ENCODE data around the gene NANOS3.

The NANOS3 gene

DNA sequence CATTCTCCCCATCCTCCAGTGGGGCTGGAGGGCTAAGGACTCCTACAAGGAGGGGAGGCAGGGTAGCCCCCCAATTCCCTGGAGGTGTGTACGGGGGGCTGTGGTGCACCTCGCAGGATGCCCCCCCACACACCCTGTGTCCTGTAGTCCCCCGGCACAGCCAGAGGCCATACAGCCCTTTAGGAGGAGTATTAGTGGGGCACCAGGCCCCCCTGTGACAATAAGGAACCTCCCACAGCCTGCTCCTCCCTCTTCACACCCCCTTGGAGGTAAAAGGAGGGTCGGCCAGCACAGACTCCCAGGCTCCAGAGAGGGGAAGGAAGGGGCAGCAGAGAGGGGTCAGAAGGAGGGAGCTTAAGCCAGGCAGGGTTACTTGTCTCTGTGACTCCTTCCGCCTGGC is at the start of gene NANOS3:
TSS of gene NANOS3 (plus strand) at position 301 of the 400 bp plus-strand sequence. CDS start 115 bp downstream, outside the sequence.
- DNase-seq = no peak

- DNase-seq = peak; percentile 82
Observed at GRCh38 chr19:13827656-13828055, 49.3 kb upstream of the NANOS3 start.

DNA sequence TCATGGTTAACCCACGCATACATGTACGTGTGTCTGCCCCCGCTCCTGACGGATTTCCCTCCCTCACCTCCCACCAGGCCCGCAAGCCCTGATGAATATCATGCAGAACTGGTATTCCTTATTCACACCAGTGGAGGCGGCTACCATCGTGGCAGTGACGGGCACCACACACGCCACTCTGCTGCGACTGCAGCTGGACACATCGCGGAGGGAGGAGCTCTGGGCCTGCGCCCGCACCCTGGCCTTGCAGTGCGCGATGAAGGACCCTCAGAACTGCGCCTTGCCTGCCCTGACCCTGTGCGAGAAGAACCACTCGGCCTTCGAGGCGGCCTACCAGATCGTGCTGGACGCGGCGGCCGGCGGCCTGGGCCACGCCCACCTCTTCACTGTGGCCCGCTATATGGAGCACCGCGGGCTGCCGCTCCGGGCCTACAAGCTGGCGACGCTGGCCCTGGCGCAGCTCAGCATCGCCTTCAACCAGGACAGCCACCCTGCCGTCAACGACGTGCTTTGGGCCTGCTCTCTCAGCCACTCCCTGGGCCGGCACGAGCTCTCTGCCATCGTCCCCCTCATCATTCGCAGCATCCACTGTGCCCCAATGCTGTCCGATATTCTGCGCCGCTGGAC is 46.7 kb upstream of the NANOS3 start:
- no peak for DNase-seq

DNA sequence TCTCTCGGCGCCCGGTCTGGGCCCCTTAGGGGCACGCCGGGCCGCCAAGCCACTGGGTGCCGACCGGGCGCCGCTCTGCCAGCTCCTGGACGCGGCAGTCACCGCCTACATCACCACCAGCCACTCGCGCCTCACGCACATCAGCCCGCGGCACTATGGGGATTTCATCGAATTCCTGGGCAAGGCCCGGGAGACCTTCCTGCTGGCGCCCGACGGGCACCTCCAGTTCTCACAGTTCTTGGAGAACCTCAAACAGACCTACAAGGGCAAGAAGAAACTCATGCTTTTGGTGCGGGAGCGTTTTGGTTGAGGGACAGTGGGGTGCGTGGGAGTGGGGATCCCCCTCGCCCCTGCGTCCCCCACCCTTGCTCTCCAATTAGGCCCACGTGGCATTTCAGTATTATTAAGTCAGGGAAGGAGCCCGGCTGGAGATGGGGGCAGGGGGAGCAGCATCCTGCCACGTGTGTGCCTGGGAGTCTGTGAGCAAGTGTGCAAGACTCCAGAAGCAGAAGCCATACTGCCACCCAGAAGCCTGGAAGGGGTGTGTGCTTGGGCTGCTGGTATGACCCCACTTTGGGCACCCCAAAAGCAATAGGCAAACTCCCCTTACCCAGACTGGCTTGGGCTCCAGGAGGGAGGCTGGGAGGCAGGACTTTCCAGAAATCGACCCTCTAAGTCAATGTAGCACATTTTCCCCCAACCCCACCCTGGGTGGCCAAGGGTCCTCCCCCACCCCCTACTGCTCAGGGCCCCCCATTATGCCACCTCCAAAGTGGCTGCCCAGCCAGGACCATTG is 46.0 kb upstream of the NANOS3 start:
- no peak for DNase-seq

DNA sequence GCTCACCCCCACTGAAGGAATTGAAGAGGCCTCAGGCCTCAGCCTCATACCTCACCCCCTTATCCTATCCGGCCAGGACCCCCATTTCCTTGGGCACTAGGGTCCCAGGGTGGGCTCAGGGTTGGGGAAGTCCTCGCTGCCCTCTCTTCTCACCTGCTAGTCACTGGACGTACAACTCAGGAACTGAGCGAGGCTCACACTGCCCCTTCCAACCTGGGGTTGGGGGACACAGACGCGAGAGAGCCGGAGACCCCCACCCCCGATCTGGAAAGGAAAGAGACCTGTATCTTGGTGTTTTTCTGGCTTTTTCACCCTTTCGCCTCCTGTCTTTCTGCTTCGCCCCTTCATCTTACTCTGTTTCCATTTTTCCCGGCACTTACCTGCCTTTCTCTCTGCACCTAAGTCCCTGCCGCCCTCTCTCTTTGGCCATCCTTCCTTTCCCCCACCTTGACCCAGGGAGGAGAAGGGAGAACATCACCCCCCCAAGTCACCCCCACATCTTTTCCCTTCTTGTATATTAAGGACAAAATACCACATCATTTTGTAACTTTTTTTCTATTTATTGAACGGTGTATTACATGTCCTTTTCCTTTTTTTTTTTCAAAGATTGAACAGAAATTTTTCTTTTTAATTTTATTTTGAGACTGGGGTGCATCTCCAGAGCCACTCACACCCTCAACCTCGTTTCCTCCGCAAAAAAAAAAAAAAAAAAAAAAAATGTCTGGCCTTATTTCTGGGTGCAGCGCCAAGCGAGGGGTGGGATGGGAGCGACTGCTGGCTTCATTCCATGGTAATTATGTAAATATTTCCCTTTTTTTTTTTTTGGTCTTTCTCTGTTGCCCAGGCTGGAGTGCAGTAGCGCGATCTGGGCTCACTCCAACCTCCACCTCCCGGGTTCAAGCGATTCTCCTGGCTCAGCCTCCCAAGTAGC is 45.1 kb upstream of the NANOS3 start:
- no peak for DNase-seq

DNA sequence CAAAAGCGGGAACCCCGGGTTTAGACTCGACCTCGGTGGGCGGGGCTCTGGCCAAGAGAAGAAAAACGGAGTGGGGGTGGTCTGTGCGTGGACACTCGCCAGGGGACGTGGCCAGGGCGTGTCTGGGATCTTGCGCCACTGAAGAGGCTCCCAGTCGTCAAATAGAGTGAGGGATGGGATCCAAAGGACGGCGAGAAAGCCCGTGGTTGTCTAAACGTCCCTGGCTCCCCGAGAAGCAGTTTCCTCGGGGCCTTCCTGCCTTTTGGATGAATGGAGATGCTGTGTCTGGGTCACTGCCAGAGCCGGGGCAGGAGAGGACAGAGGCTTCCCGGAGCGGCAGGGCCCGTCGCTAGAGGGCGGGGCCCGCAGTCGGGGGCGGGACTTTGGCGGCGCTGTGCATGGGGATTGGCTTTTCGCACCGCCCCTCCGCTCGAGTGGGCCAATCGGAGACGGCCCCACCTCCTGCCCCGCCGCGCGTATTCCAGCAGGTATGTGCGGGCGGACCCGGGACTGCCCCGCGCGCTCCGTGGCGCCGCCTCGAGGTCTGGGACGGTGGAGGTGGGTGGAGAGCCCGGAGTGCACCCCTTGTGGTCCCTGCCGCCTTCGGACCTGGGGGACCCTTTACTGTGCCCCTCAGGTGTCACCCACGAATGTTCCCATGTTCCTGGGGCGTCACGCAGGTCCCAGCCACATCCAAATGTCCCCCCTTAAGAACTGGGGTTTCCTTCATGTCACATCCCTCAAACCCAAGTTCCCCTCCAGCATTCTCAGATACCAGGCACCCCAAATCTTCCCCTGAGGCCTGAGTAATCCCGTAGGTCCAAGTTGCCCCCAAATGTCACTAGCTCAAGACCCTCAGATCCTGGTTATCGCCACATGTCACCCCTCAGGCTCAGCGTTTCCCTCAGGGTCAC is 43.3 kb upstream of the NANOS3 start:
- peak; percentile 97 for DNase-seq

GRCh38 chr19:13834244-13835069 is 42.5 kb upstream of the NANOS3 start:
- peak; percentile 81 for DNase-seq

- DNase-seq = no peak
Observed at GRCh38 chr19:13835791-13836723, 40.9 kb upstream of the NANOS3 start.

- DNase-seq = no peak
Observed at GRCh38 chr19:13838435-13839129, 38.4 kb upstream of the NANOS3 start.

- peak; percentile 78 for DNase-seq
Observed at GRCh38 chr19:13839130-13839937, 37.6 kb upstream of the NANOS3 start.

DNA sequence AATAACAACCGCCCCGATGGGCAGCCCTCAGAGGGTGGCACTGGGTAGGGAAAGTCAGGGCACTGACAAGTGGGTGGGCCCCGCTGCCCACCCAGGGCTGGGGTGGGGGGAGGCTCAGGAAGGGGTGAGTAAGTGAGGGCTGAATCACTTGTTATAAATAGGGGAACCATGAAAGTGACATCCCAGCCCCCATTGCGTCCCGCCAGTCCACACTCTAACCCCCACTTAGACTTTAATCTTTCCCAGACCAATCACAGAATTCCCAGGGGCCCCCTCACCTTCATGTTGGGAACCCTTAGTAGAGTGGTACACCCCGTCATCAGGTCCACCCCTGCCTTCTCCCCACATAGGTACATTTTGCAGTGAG is 37.0 kb upstream of the NANOS3 start:
- DNase-seq = no peak

DNA sequence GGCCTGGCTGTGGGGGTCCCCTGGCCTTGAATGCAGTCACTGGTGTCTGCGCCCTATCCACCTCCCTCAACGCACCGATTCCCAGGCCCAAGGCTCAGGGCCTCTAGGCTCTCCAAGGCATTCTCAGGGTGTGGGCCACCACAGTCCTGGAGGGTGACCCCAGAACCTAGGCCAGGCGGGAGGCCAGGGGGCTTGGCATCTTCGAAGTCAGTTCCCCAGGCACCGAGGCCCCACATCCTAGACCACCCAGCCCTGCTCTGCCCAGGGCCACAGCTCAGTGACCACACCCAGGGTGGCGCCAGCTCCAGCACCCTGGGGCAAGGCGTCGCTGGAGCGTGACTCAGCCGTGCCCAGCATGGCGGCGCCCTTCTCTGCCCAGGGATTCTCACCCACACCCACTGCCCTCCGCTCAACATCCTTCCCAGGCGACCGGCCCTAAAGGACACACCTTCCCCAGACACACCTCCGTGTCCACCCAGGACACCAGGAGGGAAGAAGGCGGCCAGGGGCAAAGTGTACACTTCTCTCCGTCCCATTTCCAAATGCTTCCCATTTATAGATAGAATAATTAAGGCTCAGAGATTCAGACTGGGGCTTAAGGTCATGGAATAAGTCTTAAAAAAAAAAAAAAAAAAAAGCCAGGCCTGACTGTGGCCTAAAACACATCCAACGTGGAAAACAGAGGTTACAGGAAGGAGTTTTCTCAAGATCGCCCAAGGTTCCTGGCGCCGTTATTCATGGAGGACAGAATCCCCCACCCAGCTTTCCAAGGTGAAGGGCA is 36.4 kb upstream of the NANOS3 start:
- DNase-seq = no peak

DNA sequence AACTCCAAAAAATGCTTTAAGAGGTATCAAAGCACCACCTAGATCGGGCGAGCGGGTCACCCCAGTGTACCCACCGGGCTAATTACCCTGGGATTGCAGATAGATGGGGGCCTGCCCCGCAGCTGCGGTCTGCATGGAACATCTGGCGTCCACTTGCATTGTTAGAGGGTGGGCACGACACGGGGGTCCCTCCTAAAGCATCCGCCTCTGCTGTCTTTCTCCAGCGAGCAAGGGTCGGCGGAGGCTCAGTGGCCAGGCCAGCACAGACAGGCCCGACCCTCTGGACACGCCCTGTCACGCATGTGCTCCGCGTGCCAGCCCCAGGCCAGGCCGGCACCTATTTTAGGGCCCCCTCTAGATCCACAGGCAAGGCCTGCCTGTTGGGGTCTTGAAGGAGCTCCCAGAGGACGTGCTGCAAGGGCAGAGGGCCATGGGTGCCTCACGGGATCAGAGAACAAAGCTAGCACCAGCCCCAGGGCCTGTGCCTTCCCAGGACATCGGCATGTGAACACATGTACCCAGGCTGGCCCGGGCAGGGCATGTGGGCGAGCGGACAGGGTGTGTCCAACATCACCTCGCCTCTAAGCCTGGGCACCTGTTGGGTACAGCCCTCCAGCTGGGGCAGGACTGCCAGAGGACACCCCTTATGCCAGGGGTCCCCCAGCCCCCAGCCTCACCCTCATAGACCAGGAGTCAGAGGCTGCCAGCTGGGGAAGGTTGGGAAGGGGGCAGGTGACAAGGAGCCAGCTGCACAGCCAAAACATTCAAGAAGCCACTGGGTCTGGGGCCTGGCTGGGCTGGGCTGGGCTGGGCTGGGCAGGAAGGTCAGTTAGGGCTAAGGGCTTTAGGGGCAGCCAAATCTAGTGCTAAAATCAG is 35.6 kb upstream of the NANOS3 start:
- peak; percentile 53 for DNase-seq

- no peak for DNase-seq
Observed at GRCh38 chr19:13841962-13842290, 35.0 kb upstream of the NANOS3 start.

GRCh38 chr19:13842291-13843103 is 34.4 kb upstream of the NANOS3 start:
- peak; percentile 78 for DNase-seq

Data from islet precursor cell (in vitro differentiated cells).